OCI-LY3 (cell line): ENCODE results near the gene PTPN21.

ENCODE experiments used
- H2AFZ ChIP-seq: fragments of 200-600, 300-600 bp; shearing (Covaris generic); 2 replicates; pipeline ENCODE4 v1.6.0; 2014; ENCODE audit warnings: antibody characterized with exemption, low read depth, low read length
- H3K27ac ChIP-seq: fragments of 200-600, 300-600 bp; sonication (generic); 2 replicates; pipeline ENCODE4 v1.5.1; 2014; ENCODE audit warnings: mild to moderate bottlenecking, low read length, moderate library complexity, mixed read lengths
- H3K27me3 ChIP-seq: fragments of 200-600, 300-600 bp; sonication (generic); 2 replicates; pipeline ENCODE4 v1.6.1; 2014; ENCODE audit warnings: low read depth, low read length, mixed read lengths
- H3K36me3 ChIP-seq: fragments of 200-600, 300-600 bp; sonication (generic); replicated peaks from 2 replicates; pipeline ENCODE3; 2014; ENCODE audit warnings: low read depth, low read length, mixed read lengths
- H3K4me1 ChIP-seq: fragments of 300-600, 200-600 bp; sonication (generic); 2 replicates; pipeline ENCODE4 v1.6.1; 2014; ENCODE audit warnings: low read length, mixed read lengths
- H3K4me2 ChIP-seq: fragments of 200-600, 300-600 bp; sonication (generic); 2 replicates; pipeline ENCODE4 v1.6.1; 2014; ENCODE audit warnings: low read length, mixed read lengths
- H3K4me3 ChIP-seq: fragments of 300-600, 200-600 bp; sonication (generic); 2 replicates; pipeline ENCODE4 v1.5.1; 2014; ENCODE audit warnings: antibody characterized with exemption, mild to moderate bottlenecking, low read length, moderate library complexity
- H3K79me2 ChIP-seq: fragments of 300-600, 200-600 bp; shearing (Covaris generic); 2 replicates; pipeline ENCODE4 v1.6.1; 2014; ENCODE audit warnings: mild to moderate bottlenecking, low read length, mixed read lengths
- H3K9ac ChIP-seq: fragments of 300-600, 200-600 bp; shearing (Covaris generic); 2 replicates; pipeline ENCODE4 v1.6.0; 2014; ENCODE audit warnings: mild to moderate bottlenecking, low read length, moderate library complexity
- H3K9me3 ChIP-seq: fragments of 200-600, 300-600 bp; shearing (Covaris generic); 2 replicates; pipeline ENCODE4 v1.6.1; 2014; ENCODE audit warnings: low read length, mixed read lengths; ENCODE audit not compliant: insufficient read depth
- H4K20me1 ChIP-seq: fragments of 200-600, 300-600 bp; sonication (generic); 2 replicates; pipeline ENCODE4 v1.6.1; 2016; ENCODE audit warnings: low read length, mixed read lengths; ENCODE audit not compliant: insufficient read depth
- EZH2phosphoT487 ChIP-seq: fragments of 200-600 bp; shearing (Covaris generic); IDR thresholded peaks from 2 replicates; pipeline ENCODE4 v1.6.1; 2018; ENCODE audit warnings: antibody characterized with exemption, mixed run types, low read depth
- TF ChIP-seq, protein P1 (sequence below): fragments of 200-600, 300-600 bp; sonication (generic); IDR thresholded peaks from 2 replicates; pipeline ENCODE4 v1.5.1; 2014; ENCODE audit warnings: antibody characterized with exemption, low read length, low read depth

The PTPN21 gene

DNA sequence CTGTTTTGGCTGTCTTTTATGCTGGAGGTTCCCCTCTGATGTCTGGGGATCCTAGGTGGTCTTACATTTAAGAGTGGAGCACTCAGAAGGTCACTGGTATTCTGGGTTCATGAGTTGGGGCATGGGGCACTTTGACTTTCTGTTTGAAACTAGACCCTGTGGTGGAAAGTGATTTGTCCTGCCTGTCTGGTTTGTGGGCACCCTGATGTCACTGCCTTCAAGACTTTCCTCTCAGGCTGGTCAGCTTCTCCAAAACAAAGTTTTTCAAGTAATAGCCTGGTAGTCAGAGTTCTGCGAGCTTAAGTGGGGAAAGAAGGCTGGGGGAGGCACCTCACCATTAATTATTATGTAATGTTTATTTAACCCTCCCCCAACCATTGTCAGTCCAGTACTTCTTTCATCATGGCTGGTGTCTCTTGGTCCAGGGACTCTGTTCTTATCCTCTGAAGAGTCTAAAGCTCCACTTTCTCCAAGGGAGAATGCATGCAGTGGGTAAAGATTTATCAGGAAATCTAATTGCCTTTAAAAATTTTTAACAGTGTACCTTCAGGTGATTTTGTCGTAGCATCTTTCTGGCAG is 43.4 kb upstream of the PTPN21 start:
- TF ChIP-seq, protein P1, sequence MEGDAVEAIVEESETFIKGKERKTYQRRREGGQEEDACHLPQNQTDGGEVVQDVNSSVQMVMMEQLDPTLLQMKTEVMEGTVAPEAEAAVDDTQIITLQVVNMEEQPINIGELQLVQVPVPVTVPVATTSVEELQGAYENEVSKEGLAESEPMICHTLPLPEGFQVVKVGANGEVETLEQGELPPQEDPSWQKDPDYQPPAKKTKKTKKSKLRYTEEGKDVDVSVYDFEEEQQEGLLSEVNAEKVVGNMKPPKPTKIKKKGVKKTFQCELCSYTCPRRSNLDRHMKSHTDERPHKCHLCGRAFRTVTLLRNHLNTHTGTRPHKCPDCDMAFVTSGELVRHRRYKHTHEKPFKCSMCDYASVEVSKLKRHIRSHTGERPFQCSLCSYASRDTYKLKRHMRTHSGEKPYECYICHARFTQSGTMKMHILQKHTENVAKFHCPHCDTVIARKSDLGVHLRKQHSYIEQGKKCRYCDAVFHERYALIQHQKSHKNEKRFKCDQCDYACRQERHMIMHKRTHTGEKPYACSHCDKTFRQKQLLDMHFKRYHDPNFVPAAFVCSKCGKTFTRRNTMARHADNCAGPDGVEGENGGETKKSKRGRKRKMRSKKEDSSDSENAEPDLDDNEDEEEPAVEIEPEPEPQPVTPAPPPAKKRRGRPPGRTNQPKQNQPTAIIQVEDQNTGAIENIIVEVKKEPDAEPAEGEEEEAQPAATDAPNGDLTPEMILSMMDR = no peak
- no peak for TF ChIP-seq EZH2phosphoT487
- no peak overlapping the region for H2AFZ ChIP-seq
- H3K36me3 ChIP-seq = peaks cover 75% of the 10 kb centered on the region
- peaks cover 67% of the 10 kb centered on the region for H3K4me1 ChIP-seq
- H3K9ac ChIP-seq = no peak overlapping the region
- no peaks in the 10 kb centered on the region for H3K27me3 ChIP-seq
- H3K9me3 ChIP-seq = no peaks in the 10 kb centered on the region
- H4K20me1 ChIP-seq = no peaks in the 10 kb centered on the region
- peak overlapping the region; percentile 10; the same call in 1 of the 2 replicates for H3K4me2 ChIP-seq
- peaks cover 3% of the 10 kb centered on the region; the same call in 1 of the 2 replicates for H3K79me2 ChIP-seq
- no peak overlapping the region for H3K27ac ChIP-seq
- no peak overlapping the region for H3K4me3 ChIP-seq

DNA sequence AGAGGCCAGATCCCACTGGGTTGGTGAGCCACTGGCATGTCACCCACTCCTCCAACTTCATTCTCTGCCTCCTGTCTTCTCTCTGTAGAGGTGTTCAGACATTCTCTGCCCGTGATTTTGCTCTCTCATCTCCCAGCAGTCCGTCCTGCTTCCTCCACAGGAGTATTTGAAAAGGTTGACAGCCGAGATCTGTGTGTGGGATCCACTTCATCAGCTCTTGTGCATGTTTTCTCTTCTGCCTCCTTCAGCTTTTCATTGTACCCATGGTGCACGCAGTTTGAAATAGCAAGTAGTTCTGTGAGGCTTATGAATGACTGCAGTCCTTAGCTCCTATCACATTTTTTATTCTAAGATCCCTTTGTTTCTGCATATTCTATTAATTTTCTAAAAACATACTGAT is 42.8 kb upstream of the PTPN21 start:
- H3K36me3 ChIP-seq = peaks cover 71% of the 10 kb centered on the region
- TF ChIP-seq EZH2phosphoT487 = no peak
- TF ChIP-seq, protein P1 = no peak
- H3K4me3 ChIP-seq = no peak overlapping the region
- no peak overlapping the region for H3K4me2 ChIP-seq
- peaks cover 67% of the 10 kb centered on the region for H3K4me1 ChIP-seq
- peaks cover 3% of the 10 kb centered on the region; the same call in 1 of the 2 replicates for H3K79me2 ChIP-seq
- H3K9ac ChIP-seq = no peak overlapping the region
- H3K27me3 ChIP-seq = no peaks in the 10 kb centered on the region
- H3K27ac ChIP-seq = no peak overlapping the region
- no peaks in the 10 kb centered on the region for H3K9me3 ChIP-seq
- no peak overlapping the region for H2AFZ ChIP-seq
- H4K20me1 ChIP-seq = no peaks in the 10 kb centered on the region

DNA sequence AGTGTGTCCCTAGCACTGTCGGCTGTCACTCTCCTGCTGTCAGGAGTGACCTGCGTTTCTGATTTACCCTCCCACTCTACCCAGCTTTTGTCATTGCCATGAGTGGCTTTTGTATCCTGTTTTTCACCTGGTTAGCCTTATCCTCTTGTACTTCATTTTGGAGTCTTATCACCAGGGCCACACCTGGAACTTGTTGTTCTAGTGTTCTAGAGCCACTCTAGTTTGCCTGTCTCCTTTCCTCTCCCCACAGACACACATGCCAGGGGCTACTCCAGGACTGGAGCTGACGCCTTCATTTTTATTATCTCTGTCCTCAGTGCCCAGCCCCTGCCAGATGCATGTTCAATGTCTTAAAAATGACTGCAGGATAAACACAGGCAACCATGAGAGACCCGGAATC is 42.2 kb upstream of the PTPN21 start:
- Histone ChIP-seq H2AFZ (no peak overlapping the region), H3K4me2 (no peak overlapping the region), H3K4me1 (peaks cover 67% of the 10 kb centered on the region), H3K4me3 (no peak overlapping the region), H3K27me3 (no peaks in the 10 kb centered on the region), H4K20me1 (no peaks in the 10 kb centered on the region), H3K27ac (no peak overlapping the region), H3K36me3 (peaks cover 65% of the 10 kb centered on the region), H3K9ac (no peak overlapping the region), H3K79me2 (peaks cover 3% of the 10 kb centered on the region; the same call in 1 of the 2 replicates), H3K9me3 (no peaks in the 10 kb centered on the region)
- TF ChIP-seq, protein P1 = no peak
- TF ChIP-seq EZH2phosphoT487 = no peak

DNA sequence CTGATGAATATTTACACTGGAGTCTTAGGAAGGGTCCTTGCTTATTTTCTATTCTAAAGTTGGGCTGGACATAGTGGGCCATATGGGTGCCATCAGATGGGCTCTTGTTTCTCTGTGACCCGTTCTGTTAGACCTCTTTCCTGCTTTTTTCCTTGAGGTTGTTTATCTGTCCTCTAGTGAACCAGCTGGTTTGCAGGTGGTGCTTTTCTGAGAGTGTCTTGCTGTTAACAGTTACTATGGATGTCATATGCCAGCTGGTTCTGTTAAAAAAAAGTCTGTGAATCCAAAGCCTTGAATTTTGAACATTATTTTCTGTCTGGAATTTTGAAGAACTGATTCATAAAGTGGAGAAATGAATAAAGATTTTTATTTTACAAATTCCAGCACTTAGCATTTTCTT is 37.2 kb upstream of the PTPN21 start:
- Histone ChIP-seq H4K20me1 (no peaks in the 10 kb centered on the region), H3K9me3 (no peaks in the 10 kb centered on the region), H3K79me2 (no peaks in the 10 kb centered on the region), H3K36me3 (peaks cover 55% of the 10 kb centered on the region), H2AFZ (no peak overlapping the region), H3K4me1 (peaks cover 29% of the 10 kb centered on the region), H3K27ac (no peak overlapping the region), H3K4me2 (no peak overlapping the region), H3K9ac (no peak overlapping the region), H3K27me3 (no peaks in the 10 kb centered on the region), H3K4me3 (no peak overlapping the region)
- TF ChIP-seq, protein P1 = no peak
- TF ChIP-seq EZH2phosphoT487 = no peak
